GM18951 (cell line): ENCODE data around the gene TBC1D32.

Experiments
- POLR2A ChIP-seq: IDR thresholded peaks from 4 replicates; pipeline ENCODE4 v1.6.1; 2011; ENCODE audit warnings: mild to moderate bottlenecking; ENCODE audit not compliant: insufficient read length, insufficient read depth; ENCODE audit errors: extremely low read depth
- in situ Hi-C: fragments of 300-500 bp; cut with MboI; formaldehyde crosslinking; loops from one replicate; pipeline ENCODE4 v1.12.0; 2022; ENCODE audit warnings: low sequenced_read_pairs, mixed read lengths, inconsistent platforms; ENCODE audit not compliant: unreplicated experiment

Gene TBC1D32

DNA sequence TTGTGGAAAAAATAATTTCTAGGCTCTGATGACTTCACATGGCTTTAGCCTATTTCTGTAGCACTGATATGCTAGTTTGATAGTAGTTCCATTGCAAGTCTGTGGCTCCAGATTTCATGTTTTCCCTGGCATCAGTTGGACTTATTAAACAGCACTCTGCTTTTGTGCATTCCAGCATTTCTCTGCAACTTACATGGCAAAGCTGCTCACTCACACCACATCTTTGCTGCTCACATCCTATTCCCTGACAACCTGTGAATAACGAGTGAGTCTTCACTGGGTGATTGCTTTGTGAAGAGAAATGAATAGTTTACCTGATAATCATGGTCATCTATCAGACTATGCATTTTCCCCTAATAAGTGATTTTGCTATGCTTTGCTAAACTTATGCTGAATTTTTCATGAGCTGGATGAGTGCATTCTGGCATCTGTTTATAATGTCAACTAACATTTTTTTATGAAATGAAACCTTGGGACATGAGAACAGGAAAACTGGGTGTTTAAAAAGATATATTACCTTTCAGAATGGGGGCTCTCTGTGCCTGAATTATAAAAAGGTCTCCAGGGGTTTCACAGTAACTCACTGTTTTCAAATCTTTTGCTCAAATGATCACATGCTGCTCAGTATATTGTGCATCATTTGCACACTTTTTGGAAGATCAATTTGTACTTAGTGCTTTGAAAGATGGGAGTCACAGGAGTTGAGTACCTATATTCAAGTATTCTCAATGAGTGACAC lies 301.8 kb downstream of the TBC1D32 start:
- TF ChIP-seq POLR2A, result no peak
- in situ Hi-C loops, result no loop called here
